K562 (cell line): ENCODE measurements around the gene TAF3. TPM values are rescaled to one million over a fixed set of nuclear protein-coding genes. Genes with fewer than 3 reads are reported as not detected.

Experiments used
- ATAC-seq: fragments of 200-7000 bp; cut with Tn5 transposase; 3 replicates; pipeline ENCODE4 v1.9.1; 2020; ENCODE audit warnings: moderate library complexity
- BruUV-seq: library from RNA; stranded (reverse); fragments of 400-500 nt; replicated peaks from 2 replicates; lab custom pipeline; 2021; lab: Mats Ljungman, UMichigan
- CTCF ChIA-PET: fragments of 300-600 bp; formaldehyde crosslinking; extraction: SDS; loops from one replicate; lab custom pipeline; 2021; ENCODE audit warnings: low intra/inter-chr PET ratio; lab: Yijun Ruan, JAX
- POLR2A ChIA-PET: fragments of 300-600, 350-650 bp; sonication (Branson Sonifier 250); formaldehyde crosslinking; extraction: SDS; loops from one replicate; lab custom pipeline; 2021; ENCODE audit warnings: antibody characterized with exemption, inconsistent platforms; lab: Yijun Ruan, JAX
- DNase-seq, 4 experiments: peaks; one replicate each; pipeline versions ENCODE4 v3.0.0 to v3.0.0-alpha.2; 2011 to 2018; ENCODE audit warnings: low spot score in 3 of 4, mixed read lengths in 3 of 4; ENCODE audit errors: extremely low read depth in 1 of 4
- FAIRE-seq: peaks from 2 replicates; lab custom pipeline; 2011; peaks lifted over from hg19 to GRCh38; lab: Jason Lieb, UNC
- H2AFZ ChIP-seq: 2 replicates; pipeline ENCODE4 v1.6.0; 2011; ENCODE audit warnings: low read depth, low read length, control low read depth, inconsistent platforms
- H3K27ac ChIP-seq: fragments of 200-600 bp; 3 replicates; pipeline ENCODE4 v1.8.0; 2011; ENCODE audit warnings: low read depth, mild to moderate bottlenecking, control low read depth, inconsistent platforms, low read length, moderate library complexity, mixed read lengths; ENCODE audit errors: extremely low read depth
- H3K27me3 ChIP-seq, 2 experiments: fragments of 300-600 bp in 1 of 2; 2 replicates in 1 of 2; 3 replicates in 1 of 2; pipeline versions ENCODE4 v1.6.0 to v1.8.0; 2011; ENCODE audit warnings: inconsistent platforms in 2 of 2, low read length in 2 of 2, mild to moderate bottlenecking in 1 of 2, mixed read lengths in 1 of 2, moderate library complexity in 1 of 2; ENCODE audit not compliant: control insufficient read depth in 2 of 2, insufficient read depth in 2 of 2
- H3K36me3 ChIP-seq: fragments of 300-600 bp; 3 replicates; pipeline ENCODE4 v1.8.0; 2011; ENCODE audit warnings: mild to moderate bottlenecking, low read length, inconsistent platforms; ENCODE audit not compliant: control insufficient read depth, insufficient read depth
- H3K4me1 ChIP-seq, 2 experiments: fragments of 200-600 bp in 1 of 2; replicated peaks in 1 of 2; 2 replicates in 1 of 2; 3 replicates in 1 of 2; pipeline versions ENCODE4 v1.5.1 to v1.8.0; 2011; ENCODE audit warnings: inconsistent platforms in 2 of 2, low read length in 2 of 2, mild to moderate bottlenecking in 1 of 2, mixed read lengths in 1 of 2, moderate library complexity in 1 of 2; ENCODE audit not compliant: control insufficient read depth in 2 of 2, insufficient read depth in 2 of 2
- H3K4me2 ChIP-seq: 2 replicates; pipeline ENCODE4 v1.6.1; 2011; ENCODE audit warnings: low read length, control low read depth, inconsistent platforms, mixed read lengths; ENCODE audit not compliant: insufficient read depth
- H3K4me3 ChIP-seq: fragments of 200-600 bp; sonication (generic), shearing (Covaris generic); 2 replicates; pipeline ENCODE4 v1.5.1; 2016; ENCODE audit warnings: control low read depth, inconsistent platforms
- H3K79me2 ChIP-seq: fragments of 200-600 bp; 3 replicates; pipeline ENCODE4 v1.8.0; 2011; ENCODE audit warnings: low read length, inconsistent platforms; ENCODE audit not compliant: control insufficient read depth, insufficient read depth
- H3K9ac ChIP-seq, 2 experiments: 2 replicates each; pipeline versions ENCODE4 v1.6.0 to v1.6.1; 2011; ENCODE audit warnings: low read depth in 2 of 2, low read length in 2 of 2, control low read depth in 1 of 2, inconsistent platforms in 1 of 2, mild to moderate bottlenecking in 1 of 2, mixed read lengths in 1 of 2; ENCODE audit not compliant: insufficient read depth in 1 of 2
- H3K9me1 ChIP-seq: one replicate; pipeline ENCODE4 v1.6.0; 2011; ENCODE audit warnings: inconsistent platforms, mild to moderate bottlenecking, low read length, moderate library complexity; ENCODE audit not compliant: control insufficient read depth, insufficient read depth
- H3K9me3 ChIP-seq: replicated peaks from 2 replicates; pipeline ENCODE4 v1.5.1; 2011; ENCODE audit warnings: low read depth, low read length, inconsistent platforms; ENCODE audit not compliant: control insufficient read depth, insufficient read depth
- H4K20me1 ChIP-seq: replicated peaks from 2 replicates; pipeline ENCODE4 v1.6.1; 2011; ENCODE audit warnings: low read length, inconsistent platforms, mixed read lengths; ENCODE audit not compliant: control insufficient read depth, insufficient read depth
- CREB3L1 ChIP-seq: fragments of 450-650 bp; IDR thresholded peaks from 2 replicates; pipeline ENCODE4 v1.6.1; 2014; ENCODE audit warnings: low read depth, mild to moderate bottlenecking, moderate library complexity, borderline replicate concordance
- DLX4 ChIP-seq: fragments of 250-450 bp; sonication (Bioruptor Pico); IDR thresholded peaks from 2 replicates; pipeline ENCODE4 v1.6.1; 2021; ENCODE audit warnings: mild to moderate bottlenecking
- FOSL1 ChIP-seq: fragments of 200-800 bp; sonication (Bioruptor generic); conservative IDR thresholded peaks from 2 replicates; pipeline ENCODE4 v1.6.1; 2016; ENCODE audit warnings: missing genetic modification characterization, missing compliant biosample characterization
- GTF2E2 ChIP-seq: fragments of 200-800 bp; sonication (Bioruptor generic); IDR thresholded peaks from 2 replicates; pipeline ENCODE4 v1.6.1; 2016; ENCODE audit warnings: missing genetic modification characterization, missing compliant biosample characterization
- KAT8 ChIP-seq: fragments of 450-650 bp; IDR thresholded peaks from 2 replicates; pipeline ENCODE4 v1.6.1; 2016; ENCODE audit warnings: low read depth, mild to moderate bottlenecking
- WGBS: fragments of 100-300 bp; shearing (Covaris generic); methylation state at CpG from one replicate; pipeline ENCODE4 v1.1.6; 2016; ENCODE audit warnings: low coverage, mixed read lengths; ENCODE audit not compliant: insufficient coverage; ENCODE audit errors: missing lambda C conversion rate; 5-methylcytosine and 5-hydroxymethylcytosine counted together
- in situ Hi-C: fragments of 300-500 bp; cut with MboI; formaldehyde crosslinking; loops from 4 replicates; pipeline ENCODE4 v1.15.0; 2018; ENCODE audit warnings: inconsistent platforms, mixed read lengths
- intact Hi-C: fragments of 100-400 bp; cut with micrococcal nuclease; formaldehyde crosslinking; loops from 2 replicates; pipeline ENCODE4 v1.14.2; 2022
- polyA plus RNA-seq, 8 experiments: library from polyadenylated mRNA; depleted of rRNA in 4 of 8; stranded (reverse) in 5 of 8; unstranded in 3 of 8; fragments of >200 nt; fragmentation: Nextera tagmentation in 2 of 8; fragmentation: Illumina TruSeq in 1 of 8; extraction: Ambion mirVana in 2 of 8; extraction: Trizol in 1 of 8; gene quantifications; 2 replicates each; pipeline versions ENCODE4 v1.2.1 to v1.2.3, GENCODE V29; 2011 to 2014; ENCODE audit warnings: inconsistent platforms in 1 of 8, missing spikeins in 1 of 8
- total RNA-seq, 7 experiments: library from RNA; depleted of rRNA in 6 of 7; stranded (reverse); fragments of >200 nt in 6 of 7; fragmentation: Illumina TruSeq in 2 of 7; extraction: Trizol in 2 of 7; gene quantifications; 2 replicates each; pipeline versions ENCODE4 v1.2.1 to v1.2.3, GENCODE V29; 2011 to 2021; ENCODE audit warnings: low replicate concordance in 1 of 7

The TAF3 gene
- total and polyA plus RNA-seq, 9 of the 15 experiments (the other 6 are each of a cell fraction or from before 2014, with no cell fraction given): 1.5 to 9.9 (median 4.1) TPM

- CTCF ChIA-PET: no interaction called here
- in situ Hi-C loops: no loop called here
- FAIRE-seq: no peak
Observed at GRCh38 chr10:7824251-7824650, 5.9 kb downstream of the TAF3 start.

More at GRCh38 chr10:7824251-7824650, 5.9 kb downstream of the TAF3 start:
- BruUV-seq: no TSS peak
- Histone ChIP-seq H2AFZ (no peak overlapping the region), H4K20me1 (0 out of 2 replicates have a peak, but pooled peaks cover 4% of the 10 kb centered on the region), H3K9me1 (no peaks in the 10 kb centered on the region), H3K9ac (no peak overlapping the region), H3K27me3 (no peaks in the 10 kb centered on the region), H3K27ac (no peak overlapping the region), H3K9me3 (no peaks in the 10 kb centered on the region), H3K4me3 (no peak overlapping the region), H3K4me2 (no peak overlapping the region), H3K4me1 (peaks cover 0 to 6% of the 10 kb centered on the region in 2 experiments; a peak in 2 of 5 replicates), H3K79me2 (peaks cover 28% of the 10 kb centered on the region), H3K36me3 (peaks cover 45% of the 10 kb centered on the region)
- TF ChIP-seq GTF2E2 (tag) (no peak), KAT8 (no peak), FOSL1 (tag) (no peak), DLX4 (CRISPR knock-in tag) (no peak), CREB3L1 (no peak)
- POLR2A ChIA-PET: interaction anchor here (1.1 kb wide), 1 partner anchor 15 kb away, joined by 4 read pairs; no protein-coding TSS in a partner anchor
- no peak for DNase-seq
- intact Hi-C loops: no loop called here
- no peak for ATAC-seq
- 65% methylated on average over 3 of the region's 3 CpGs for WGBS
